Measurements from ENCODE around the gene WRNIP1. TPM values are rescaled to one million over a fixed set of nuclear protein-coding genes. Genes with fewer than 3 reads are reported as not detected.

Gene WRNIP1
- total and polyA plus RNA-seq, 2 of the 8 experiments (the other 6 are each of a cell fraction or from before 2014, with no cell fraction given): 38.2 to 39.2 TPM

GRCh38 chr6:2816158-2816557, 51.0 kb downstream of the WRNIP1 start:
- no peak overlapping the region for H4K91ac ChIP-seq (replicated peaks; ENCODE audit: insufficient read length, low read length)
- H3K18ac ChIP-seq (ENCODE audit: extremely low read depth, low read length): no peak overlapping the region
- ChIA-PET POLR2A (ENCODE audit: partially characterized antibody) (no interaction called here), CTCF (ENCODE audit: partially characterized antibody) (no interaction called here)
- FAIRE-seq (no peak), DNase-seq (ENCODE audit: low read depth in 1 of 2, low spot score in 2 of 2) (no peak)
- H3K23me2 ChIP-seq (ENCODE audit: low read depth, low read length): no peaks in the 10 kb centered on the region; the same call in 1 of the 2 replicates
- H3K23ac ChIP-seq (ENCODE audit: insufficient read length): no peak overlapping the region
- no peak overlapping the region for H2BK12ac ChIP-seq (ENCODE audit: low read depth, low read length)
- no peak overlapping the region for H2BK5ac ChIP-seq (ENCODE audit: low read depth, low read length)
- peaks cover 4 to 6% of the 10 kb centered on the region in 2 experiments; a peak in 2 of 4 replicates for H3K9me3 ChIP-seq (ENCODE audit: insufficient read depth in 2 of 2, low read depth in 1 of 2, low read length in 1 of 2)
- no peak overlapping the region for H3K56ac ChIP-seq (replicated peaks; ENCODE audit: insufficient read length, low read depth, low read length)
- H4K20me1 ChIP-seq (replicated peaks in 1 of 2; ENCODE audit: control insufficient read depth in 1 of 2, insufficient read depth in 2 of 2, low read length in 2 of 2): no peaks in the 10 kb centered on the region
- no peaks in the 10 kb centered on the region for H3K27me3 ChIP-seq (replicated peaks in 1 of 4; ENCODE audit: control insufficient read depth in 3 of 4, extremely low read depth in 1 of 4, insufficient read depth in 3 of 4, low read length in 3 of 4)
- H3K4ac ChIP-seq (replicated peaks; ENCODE audit: insufficient read length, low read depth, low read length): no peak overlapping the region
- H4K5ac ChIP-seq (ENCODE audit: insufficient read length, low read depth, low read length): no peak overlapping the region
- no peak for TF ChIP-seq ZNF274 (IDR thresholded peaks at IDR 0.05; ENCODE audit: borderline replicate concordance, extremely low read depth, low read length)
- no peak for TF ChIP-seq JUND (IDR thresholded peaks at IDR 0.05; ENCODE audit: low read length)
- TF ChIP-seq BRCA1 (IDR thresholded peaks at IDR 0.05; ENCODE audit: low read depth, low read length): no peak
- no peak for TF ChIP-seq TEAD4 (IDR thresholded peaks at IDR 0.05; ENCODE audit: low read depth, low read length)
- no peak for TF ChIP-seq RFX5 (IDR thresholded peaks at IDR 0.05; ENCODE audit: borderline replicate concordance, low read depth, low read length)
- no peak overlapping the region for H2BK15ac ChIP-seq (ENCODE audit: low read length)
- no peaks in the 10 kb centered on the region for H3K36me3 ChIP-seq (ENCODE audit: control insufficient read depth in 2 of 4, insufficient read depth in 4 of 4, low read length in 3 of 4)
- H3K79me2 ChIP-seq (ENCODE audit: control insufficient read depth in 1 of 2, insufficient read depth in 2 of 2, low read length in 2 of 2): no peaks in the 10 kb centered on the region
- H3K4me2 ChIP-seq (ENCODE audit: insufficient read depth in 1 of 2, low read depth in 2 of 2, low read length in 2 of 2): no peak overlapping the region
- no peak overlapping the region for H2BK20ac ChIP-seq (ENCODE audit: low read length)
- no peak overlapping the region for H2AFZ ChIP-seq (ENCODE audit: low read length)
- H3K14ac ChIP-seq (ENCODE audit: insufficient read length): no peak overlapping the region
- no peak overlapping the region for H3K4me3 ChIP-seq (ENCODE audit: extremely low read depth in 1 of 4, insufficient read depth in 2 of 4, low read depth in 3 of 4, low read length in 4 of 4)
- H3K4me1 ChIP-seq (replicated peaks in 1 of 4; ENCODE audit: control insufficient read depth in 3 of 4, insufficient read depth in 4 of 4, low read length in 3 of 4): no peaks in the 10 kb centered on the region
- H2AK5ac ChIP-seq (ENCODE audit: low read depth, low read length): no peak overlapping the region
- no peaks in the 10 kb centered on the region for H3K79me1 ChIP-seq (ENCODE audit: low read depth, low read length)
- no peak overlapping the region for H2BK120ac ChIP-seq (replicated peaks; ENCODE audit: low read depth, low read length)
- no peak overlapping the region for H3K9ac ChIP-seq (replicated peaks in 1 of 4; ENCODE audit: extremely low read depth in 1 of 4, low read depth in 3 of 4, low read length in 3 of 4)
- H4K8ac ChIP-seq (ENCODE audit: extremely low read depth, insufficient read depth, low read length): no peak overlapping the region
- H3K27ac ChIP-seq (ENCODE audit: low read depth, low read length): no peak overlapping the region

Data from H1 (cell line).